ENCODE results near the gene ZNF593OS.

ZNF593OS gene

DNA sequence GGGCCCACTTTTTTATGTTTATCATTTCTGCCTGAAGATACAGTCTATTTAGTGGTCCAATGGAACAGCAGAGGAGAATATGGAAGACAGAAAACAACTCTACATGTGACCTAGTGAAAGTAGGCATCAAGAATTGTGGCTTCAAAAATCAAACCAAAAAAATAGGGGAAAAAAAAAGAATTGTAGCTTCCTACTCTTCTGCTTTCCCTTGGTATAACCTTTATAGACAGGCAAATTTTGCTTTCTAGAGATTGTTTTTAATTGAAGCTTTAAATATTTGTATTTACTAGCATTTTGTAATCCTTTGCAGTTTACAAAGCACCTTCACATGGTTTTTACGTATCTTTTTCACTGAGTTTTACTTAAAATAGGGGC is 45.7 kb downstream of the ZNF593OS start:
- DNase-seq (ENCODE audit: low spot score): no peak

DNA sequence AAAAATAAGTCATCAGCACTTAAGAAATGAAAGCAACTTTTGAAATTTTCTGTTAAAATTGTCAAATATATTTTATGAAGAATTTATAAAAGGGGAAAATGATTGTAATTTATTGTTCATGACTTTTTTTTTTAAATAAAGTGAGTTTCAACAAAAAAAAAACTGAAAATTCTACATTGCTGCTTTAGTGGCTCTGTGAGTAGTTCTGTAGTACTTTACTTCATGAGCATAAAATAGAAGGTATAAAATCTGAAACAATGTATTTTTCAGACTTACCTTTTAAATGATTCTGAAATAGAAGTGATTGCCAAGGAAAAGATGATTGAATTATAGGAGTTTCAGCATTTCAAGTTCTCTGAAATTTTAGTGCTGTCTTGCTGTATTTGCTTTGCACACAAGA is 46.2 kb downstream of the ZNF593OS start:
- no peak for DNase-seq (ENCODE audit: low spot score)

DNA sequence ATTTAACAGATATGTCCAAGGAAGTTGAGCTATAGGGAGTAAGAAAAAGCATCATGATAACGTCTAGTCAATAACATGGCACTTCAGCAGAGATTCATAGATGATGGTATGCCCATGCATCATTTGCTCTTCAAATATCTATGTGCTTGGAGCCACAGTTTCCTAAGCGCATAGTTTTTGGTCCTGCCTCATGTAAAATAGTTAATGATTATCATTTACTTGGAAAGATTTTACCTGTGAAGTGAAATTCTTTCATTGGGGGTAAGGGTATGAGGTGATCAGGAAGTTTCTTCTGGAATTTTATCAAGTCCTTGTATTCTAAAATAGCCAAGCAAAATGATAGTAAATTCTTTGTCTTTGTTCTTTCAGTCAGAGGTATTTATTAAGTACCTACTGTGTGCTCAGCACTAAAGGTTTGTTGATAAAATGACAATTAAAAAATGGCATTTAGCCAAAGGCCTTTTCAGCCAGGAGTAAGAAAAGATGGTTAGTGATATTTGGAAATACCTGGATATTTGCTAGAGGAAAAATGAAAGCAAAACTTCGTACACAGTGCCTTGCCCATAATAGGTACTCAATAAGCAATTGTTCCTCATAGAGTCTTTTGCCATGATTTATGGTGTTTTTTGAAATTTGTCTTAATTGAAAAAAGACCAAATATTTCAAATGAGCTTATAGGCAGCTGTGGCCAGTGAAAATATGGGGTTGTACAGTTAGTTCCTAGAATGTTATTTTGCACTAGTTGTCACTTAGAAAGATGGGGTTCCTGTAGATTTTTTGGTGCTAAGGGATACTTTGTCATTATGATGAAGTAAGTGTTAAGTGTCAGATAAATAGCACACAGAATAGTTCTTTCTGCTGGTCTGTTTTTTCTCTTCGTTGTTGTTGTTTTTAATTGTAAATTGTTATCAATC is 47.0 kb downstream of the ZNF593OS start:
- no peak for DNase-seq (ENCODE audit: low spot score)

DNA sequence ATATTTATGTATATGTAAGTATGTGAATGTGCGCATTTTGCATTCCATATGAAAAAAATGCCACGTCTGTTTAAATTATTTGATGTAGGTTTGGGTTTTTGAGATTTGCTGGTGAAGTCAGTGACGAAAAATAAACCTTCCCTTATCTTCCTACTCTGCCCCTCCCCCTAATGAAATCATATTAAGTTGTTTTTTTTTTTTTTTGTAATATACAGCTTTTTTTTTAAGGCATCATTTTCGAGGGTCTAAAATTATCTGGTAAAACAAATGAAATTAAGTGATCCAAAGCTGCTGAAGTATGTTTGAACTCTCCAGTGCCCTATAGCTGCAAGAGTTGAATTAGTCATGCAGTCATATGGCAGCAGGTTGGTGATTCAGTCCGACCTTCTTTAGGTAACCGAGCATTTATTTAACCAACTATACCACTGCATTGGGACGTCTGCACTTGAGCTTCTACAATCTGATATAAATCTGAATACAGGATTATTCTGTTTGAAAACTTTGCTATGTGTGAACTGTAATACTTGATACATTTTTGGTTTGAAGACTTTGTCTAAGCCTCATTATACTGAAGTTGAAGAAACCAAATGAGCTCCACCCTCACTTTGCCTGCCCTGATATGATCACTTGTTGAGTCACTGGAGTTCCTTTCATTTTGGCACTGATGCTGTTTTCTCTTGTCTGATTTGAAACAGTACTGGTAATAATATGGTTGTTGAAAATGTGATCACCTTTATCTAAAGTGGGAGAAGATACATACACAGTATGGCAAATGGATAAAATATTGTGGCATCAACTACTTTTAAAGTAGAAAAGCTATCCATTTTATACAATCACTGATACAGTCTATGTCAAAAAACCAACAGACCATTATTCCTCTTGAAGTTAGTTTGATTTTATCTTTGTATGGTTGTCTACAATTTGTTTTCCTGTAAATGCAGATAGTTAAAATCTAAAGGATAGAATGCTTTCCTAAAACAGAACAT is 48.4 kb downstream of the ZNF593OS start:
- no peak for DNase-seq (ENCODE audit: low spot score)

DNA sequence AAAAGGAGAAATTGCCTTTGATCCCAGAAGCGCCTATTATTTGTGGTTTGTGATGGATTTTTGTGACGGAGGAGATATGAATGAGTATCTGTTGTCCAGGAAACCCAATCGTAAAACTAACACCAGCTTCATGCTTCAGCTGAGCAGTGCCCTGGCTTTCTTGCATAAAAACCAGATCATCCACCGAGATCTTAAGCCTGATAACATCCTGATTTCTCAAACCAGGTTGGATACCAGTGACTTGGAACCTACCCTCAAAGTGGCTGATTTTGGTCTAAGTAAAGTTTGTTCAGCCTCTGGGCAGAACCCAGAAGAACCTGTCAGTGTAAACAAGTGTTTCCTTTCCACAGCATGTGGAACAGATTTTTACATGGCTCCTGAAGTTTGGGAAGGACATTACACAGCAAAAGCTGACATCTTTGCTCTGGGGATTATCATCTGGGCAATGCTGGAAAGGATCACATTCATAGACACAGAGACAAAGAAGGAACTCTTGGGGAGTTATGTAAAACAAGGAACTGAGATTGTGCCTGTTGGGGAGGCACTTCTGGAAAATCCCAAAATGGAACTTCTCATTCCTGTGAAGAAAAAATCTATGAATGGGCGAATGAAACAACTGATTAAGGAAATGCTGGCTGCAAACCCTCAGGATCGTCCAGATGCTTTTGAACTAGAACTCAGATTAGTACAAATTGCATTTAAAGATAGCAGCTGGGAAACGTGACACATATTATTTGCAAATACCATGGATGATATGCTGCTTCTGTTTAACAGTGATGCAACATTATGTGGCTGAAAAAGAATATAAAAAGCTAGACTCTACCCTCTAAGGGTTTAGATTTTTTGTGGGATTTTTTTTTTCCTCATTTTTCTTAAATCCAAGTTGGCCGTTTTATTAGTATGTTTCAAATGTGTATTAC is 49.5 kb downstream of the ZNF593OS start:
- DNase-seq (ENCODE audit: low spot score): no peak

DNA sequence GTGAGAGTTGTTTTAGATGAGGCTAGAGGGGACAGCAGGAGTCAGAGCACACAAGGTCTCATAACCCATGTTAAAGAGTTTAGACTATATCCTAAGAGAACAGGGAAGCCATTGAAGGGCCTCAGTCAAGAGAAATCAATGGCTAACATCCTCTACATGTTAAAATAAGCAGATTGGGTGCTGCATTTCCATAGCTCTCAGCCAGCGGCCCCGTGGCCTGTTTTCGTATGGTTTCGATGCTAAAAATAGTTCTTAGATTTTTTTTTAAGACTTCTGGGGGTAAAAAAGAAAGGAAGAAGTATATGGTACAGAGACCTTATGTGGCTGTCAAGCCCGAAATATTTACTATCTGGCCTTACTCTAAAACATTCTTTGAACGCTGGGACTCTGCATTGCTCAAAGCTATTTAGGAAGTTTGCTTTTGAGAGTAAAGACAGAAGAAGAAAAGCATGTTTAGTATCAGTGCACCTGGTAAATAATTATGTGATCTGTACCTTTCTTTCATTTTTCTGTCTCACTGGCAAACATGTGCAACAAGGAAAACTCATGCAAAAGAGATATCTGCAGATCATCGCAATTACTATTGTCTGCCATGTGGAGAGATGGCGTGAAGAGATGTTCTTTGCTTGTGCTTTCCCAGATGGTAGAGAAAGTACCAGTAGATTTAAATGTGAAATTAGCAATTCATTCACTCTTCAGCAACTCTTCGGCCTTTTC is 51.6 kb downstream of the ZNF593OS start:
- no peak for DNase-seq (ENCODE audit: low spot score)
